GM18858 (cell line): Measurements from ENCODE around the gene ESRRA.
"Not testable (repeated sequence)": the region's sequence is repeated elsewhere in the genome, so short reads cannot be mapped to it uniquely, and the experiment has no call there.

ENCODE experiments used
- ATAC-seq: cut with Tn5 transposase; IDR thresholded peaks from one replicate; pipeline ENCODE4 v1.9.1; 2021; ENCODE audit not compliant: unreplicated experiment

The ESRRA gene

GRCh38 chr11:64307795-64308194 lies 2.5 kb downstream of the ESRRA start:
- ATAC-seq = not testable (repeated sequence)

GRCh38 chr11:64312947-64313346 lies 7.6 kb downstream of the ESRRA start:
- ATAC-seq = no peak

GRCh38 chr11:64313491-64314145 lies 8.3 kb downstream of the ESRRA start:
- no peak for ATAC-seq

DNA sequence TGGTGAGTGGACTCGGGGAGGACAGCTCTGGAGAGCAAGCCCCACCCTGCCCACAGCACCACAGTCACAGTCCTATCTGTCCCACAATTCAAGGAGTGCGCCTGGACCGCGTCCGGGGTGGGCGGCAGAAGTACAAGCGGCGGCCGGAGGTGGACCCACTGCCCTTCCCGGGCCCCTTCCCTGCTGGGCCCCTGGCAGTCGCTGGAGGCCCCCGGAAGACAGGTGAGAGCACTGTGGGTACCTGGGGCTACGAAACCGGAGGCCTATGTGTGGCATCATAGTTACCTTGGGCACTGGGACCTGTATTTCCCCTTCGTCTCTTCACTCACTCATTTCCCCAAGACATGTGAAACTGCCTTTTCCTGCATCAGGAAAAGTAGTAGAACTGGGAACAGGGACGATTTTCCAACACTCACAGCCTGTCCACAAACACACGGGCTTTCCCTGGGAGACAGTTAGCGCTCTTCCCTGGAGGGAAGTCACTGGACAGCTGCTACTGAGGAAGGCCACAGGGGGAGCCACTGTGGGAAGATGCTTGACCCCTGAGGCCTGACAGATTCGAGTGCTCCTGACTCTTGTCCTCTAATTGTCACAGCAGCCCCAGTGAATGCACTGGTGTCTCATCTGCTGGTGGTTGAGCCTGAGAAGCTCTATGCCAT lies 9.0 kb downstream of the ESRRA start:
- ATAC-seq = no peak

DNA sequence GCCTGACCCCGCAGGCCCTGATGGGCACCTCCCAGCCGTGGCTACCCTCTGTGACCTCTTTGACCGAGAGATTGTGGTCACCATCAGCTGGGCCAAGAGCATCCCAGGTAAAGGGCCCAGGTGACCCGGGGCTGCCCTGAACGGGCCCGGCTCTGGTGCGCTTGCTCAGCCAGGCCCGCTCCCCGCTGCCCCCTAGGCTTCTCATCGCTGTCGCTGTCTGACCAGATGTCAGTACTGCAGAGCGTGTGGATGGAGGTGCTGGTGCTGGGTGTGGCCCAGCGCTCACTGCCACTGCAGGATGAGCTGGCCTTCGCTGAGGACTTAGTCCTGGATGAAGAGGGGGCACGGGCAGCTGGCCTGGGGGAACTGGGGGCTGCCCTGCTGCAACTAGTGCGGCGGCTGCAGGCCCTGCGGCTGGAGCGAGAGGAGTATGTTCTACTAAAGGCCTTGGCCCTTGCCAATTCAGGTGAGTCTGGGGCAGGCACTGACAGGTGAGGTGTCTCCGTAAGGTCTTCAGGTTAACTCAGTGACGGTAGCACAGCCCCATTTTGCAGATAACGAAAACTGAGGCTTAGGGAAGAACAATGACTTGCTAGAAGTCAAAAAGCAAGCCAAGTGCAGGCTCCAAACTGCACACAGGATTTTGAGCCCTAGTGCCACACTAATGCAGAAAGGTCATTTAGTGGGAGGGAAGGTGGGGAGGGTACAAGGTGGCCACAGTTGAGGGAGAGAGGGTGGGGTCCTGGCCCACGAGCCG lies 9.7 kb downstream of the ESRRA start:
- no peak for ATAC-seq

- ATAC-seq = not testable (repeated sequence)
Measured at GRCh38 chr11:64315667-64316526, 10.6 kb downstream of the ESRRA start.

DNA sequence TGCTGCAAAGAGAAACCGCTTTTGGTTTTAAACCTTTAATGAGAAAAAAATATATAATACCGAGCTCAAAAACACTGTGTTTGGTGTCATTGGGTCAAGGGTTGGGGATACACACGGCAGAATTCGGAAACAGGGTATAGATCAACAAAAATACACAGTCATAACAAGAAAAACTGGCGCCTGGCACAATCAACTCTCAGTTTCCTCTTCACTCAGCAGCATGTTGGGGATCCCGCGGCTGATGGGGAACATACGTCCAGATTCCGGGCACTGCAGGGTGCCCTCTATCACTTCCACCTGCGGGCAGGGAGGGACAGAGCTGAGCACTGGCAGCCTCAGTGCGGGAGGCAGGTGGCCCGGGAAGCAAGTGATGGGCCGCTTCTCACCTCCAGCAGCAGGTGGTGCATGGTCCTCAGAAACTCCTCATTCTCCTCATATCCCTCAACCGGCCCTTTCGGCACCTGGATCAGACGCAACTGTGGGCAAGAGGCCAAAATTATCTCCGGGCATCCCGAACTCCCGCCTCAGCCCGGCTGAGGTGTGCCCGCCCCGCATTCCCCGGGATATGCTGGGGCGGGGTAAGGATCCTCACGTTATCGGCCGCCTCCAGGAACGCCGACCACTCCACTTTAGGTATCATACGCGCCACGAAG lies 11.5 kb downstream of the ESRRA start:
- ATAC-seq = no peak

DNA sequence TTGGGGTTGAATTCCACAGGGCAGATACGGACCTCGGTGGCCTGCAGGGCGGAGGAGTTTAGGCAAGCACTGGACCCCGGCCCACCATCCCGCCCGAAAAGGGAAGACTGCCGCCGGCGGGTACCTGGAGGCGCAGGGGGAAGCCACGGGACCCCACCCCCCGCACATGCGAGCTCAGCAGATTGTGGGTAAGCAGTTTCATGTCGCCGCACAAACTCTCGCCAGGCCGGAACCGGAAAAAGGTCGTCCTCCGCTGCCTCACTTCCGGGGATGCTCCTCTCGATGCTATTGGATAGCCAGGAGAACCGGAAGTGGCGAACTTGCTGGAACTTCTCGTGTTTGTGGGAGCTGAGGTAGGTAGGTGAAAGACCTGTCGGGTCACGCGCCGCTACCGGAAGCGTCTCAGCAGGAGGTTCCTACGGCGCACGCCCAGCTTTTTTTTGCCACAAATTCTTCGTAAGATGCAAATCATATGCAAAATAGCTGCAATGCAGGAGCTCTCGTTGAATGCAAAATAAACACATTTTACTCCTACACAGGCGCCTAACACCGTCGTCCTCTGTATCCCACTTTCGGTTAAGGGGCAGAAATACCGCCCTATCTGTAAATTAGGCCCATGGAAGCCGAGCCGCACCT lies 12.1 kb downstream of the ESRRA start, which contains the start of gene TRMT112:
Gene TRMT112 (minus strand): TSS at position 235 of the 636 bp plus-strand sequence. CDS start 33 bp downstream, at position 202.
- peak; percentile 47 for ATAC-seq

DNA sequence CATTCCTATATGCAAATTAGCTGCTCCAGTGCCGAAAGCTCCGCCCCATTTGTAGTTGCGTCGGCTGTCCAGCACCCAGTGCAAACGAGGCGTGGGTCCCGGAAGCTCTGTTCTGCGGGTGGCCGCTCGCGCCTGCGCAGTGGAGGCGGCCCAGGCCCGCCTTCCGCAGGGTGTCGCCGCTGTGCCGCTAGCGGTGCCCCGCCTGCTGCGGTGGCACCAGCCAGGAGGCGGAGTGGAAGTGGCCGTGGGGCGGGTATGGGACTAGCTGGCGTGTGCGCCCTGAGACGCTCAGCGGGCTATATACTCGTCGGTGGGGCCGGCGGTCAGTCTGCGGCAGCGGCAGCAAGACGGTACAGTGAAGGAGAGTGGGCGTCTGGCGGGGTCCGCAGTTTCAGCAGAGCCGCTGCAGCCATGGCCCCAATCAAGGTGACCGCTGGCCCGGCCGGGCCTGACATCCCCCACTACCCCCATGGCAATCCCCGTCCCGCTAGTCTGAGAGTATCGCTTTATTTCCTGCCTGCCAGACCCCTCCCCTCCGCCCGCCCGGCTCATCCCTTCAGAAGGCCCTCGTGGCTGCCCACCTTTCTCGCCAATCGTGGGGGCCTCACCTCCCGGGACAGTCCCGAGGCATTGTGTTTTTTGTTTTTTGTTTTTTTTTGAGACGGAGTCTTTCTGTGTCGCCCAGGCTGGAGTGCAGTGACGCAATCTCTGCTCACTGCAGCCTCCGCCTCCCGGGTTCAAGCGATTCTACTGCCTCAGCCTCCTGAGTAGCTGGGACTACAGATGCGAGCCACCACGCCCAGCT lies 12.8 kb downstream of the ESRRA start, which contains the start of gene PRDX5:
Gene PRDX5 (plus strand): TSS at position 161 of the 805 bp plus-strand sequence. CDS start 95 bp downstream, at position 256.
- peak; percentile 63 for ATAC-seq

DNA sequence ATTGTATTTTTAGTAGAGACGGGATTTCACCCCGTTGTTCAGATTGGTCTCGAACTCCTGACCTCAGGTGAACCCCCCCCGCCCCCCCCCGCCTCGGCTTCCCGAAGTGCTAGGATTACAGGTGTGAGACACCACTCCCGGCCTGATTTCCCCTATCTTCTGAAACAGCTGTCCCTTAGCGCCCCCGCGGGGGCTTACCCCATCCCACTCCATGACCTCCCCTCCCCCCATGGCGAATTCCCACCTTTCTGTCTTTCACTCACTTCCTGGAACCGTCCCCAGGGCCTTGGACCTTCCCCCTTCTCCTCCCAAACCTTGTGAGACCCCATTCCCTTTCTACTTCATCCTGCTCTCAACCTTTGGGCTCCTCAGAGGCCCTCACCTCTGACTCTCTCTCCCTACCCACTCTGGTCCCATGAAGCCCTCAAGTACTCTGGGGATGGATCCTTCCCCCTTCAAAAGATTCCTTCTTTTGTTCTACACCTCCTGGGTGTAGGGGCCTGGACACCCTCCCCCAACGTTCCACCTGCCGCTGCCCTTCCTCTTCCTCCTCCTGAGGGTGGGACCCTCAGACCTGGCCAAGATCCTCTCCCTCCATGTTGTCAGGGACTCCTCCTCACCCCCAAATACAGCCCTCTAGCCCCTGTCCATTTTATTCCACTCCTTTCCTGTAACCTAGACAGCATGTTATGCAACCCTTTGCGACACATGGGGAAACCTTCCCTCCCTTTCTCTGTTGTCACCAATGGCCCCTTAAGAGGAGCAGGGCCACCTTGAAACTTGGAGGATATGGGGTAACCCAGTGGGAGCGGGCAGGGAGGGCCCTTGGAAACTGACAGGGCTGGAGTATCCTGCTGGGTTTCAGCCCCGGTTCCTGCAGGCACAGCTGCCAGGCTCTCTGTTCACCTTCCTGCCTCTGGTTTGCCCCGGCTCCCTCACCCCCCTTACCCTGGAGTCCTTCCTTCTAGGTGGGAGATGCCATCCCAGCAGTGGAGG lies 13.7 kb downstream of the ESRRA start:
- no peak for ATAC-seq

- no peak for ATAC-seq
Measured at GRCh38 chr11:64320556-64320955, 15.2 kb downstream of the ESRRA start.

DNA sequence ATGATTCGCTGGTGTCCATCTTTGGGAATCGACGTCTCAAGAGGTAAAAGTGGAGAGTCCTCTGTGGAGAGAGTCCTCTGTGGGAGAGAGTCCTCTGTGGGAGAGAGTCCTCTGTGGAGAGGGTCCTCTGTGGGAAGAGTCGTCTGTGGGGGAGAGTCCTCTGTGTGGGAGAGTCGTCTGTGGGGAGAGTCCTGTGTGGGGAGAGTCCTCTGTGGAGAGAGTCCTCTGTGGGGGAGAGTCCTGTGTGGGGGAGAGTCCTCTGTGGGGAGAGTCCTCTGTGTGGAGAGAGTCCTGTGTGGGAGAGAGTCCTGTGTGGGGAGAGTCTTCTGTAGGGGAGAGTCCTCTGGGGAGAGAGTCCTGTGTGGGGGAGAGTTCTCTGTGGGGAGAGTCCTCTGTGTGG lies 15.7 kb downstream of the ESRRA start:
- ATAC-seq = no peak

- no peak for ATAC-seq
Measured at GRCh38 chr11:64321533-64321932, 16.2 kb downstream of the ESRRA start.

DNA sequence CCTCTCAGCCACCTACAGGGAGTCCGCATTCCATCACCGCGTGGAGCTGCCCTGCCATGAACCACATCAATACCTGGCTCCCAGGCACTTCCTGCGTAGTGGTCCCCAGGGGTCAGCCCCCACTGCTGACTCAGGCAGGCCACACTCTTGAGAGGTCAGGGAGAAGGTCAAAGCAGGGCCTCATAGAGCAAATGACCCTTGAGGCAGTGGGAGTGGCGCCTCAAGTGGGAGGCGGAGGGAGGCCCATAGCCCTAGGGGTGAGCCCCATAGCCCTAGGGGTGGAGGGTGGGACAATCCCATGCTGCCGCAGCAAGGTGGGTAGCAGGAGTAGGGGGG lies 17.6 kb downstream of the ESRRA start:
- ATAC-seq = no peak

DNA sequence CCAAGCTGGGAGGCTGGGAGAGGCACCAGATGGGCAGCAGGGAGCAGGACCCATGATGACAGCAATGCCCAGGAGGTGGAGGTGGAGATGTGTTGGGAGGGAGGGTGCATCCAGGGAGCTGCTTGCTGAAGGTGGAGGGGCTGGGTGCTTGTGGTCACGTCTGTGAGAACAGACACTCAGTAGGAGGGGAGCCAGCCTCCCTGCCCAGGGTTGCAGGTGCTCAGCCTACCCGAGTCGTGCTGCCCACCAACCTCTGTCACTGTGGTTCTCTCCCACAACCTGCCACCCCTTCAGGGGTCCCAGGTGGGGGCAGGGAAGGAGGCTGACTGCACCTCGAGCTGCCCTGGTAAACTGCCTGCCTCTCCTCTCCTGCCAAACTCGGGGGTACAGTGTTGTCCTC lies 18.0 kb downstream of the ESRRA start:
- no peak for ATAC-seq

DNA sequence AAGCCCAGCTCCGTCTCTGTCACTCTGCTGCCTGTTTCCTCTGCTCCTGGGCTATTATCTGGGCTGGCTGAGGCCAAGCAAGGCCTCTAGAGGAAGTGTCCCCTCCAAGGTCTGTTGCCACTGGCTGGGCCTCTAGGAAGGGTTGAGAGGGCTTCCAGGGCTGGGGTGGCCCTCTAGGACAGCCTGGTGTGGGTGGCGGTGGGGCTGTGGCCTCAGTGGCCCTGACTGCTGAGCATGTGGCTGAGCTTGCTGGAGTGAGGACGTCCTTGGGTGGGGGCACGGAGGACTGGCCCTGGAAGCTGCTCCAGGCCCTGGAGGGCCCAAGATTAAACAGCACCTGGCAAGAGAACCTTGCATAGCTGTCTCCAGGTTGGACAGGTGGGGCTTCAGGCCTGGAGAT lies 18.7 kb downstream of the ESRRA start:
- ATAC-seq = not testable (repeated sequence)

DNA sequence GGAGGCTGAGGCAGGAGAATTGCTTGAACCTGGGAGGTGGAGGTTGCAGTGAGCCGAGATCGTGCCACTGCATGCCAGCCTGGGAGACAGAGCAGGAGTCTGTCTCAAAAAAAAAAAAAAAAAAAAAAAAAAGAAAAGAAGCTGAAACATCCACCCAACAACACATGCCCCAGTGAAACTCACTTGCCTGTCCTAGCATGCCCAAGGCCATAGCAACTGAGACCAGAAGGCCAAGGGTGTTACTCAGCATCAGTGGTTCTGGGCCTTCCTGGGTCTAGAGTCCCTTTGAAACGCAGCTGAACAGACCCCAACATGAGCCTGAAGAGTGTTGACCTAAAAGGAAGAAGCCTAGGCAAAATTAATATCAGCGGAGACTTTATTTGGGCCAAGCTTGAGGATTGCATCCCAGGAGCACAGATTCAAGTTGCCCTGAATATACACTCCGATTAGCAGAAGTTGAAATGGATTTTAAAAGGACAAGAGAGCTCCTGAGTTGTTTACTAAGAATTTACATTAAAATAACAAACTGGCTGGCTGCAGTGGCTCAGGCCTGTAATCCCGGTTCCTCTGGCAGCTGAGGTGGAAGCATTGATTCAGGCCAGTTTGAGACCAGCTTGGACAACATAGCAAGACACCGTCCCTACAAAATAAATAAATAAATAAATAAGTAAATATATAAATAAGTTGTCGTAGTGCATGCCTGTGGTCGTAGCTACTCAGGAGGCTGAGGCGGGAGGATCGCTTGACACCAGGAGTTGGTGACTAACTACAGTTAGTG lies 19.6 kb downstream of the ESRRA start:
- ATAC-seq = no peak
